DOHH2 (cell line): ENCODE measurements around the gene ZNF654.

Experiments used
- H3F3A ChIP-seq: fragments of 200-600 bp; sonication (generic), shearing (Covaris generic); 2 replicates; pipeline ENCODE4 v1.6.0; 2016; ENCODE audit warnings: antibody characterized with exemption, mild to moderate bottlenecking; ENCODE audit not compliant: control insufficient read depth, insufficient read depth
- H3K27ac ChIP-seq: fragments of 200-600 bp; sonication (generic); 2 replicates; pipeline ENCODE4 v1.5.1; 2014; ENCODE audit warnings: low read depth, mild to moderate bottlenecking, low read length, moderate library complexity
- H3K27me3 ChIP-seq: fragments of 200-600 bp; sonication (generic); 2 replicates; pipeline ENCODE4 v1.6.1; 2014; ENCODE audit warnings: mild to moderate bottlenecking, low read length, mixed read lengths; ENCODE audit not compliant: control insufficient read depth
- H3K36me3 ChIP-seq: fragments of 200-600 bp; sonication (generic); 2 replicates; pipeline ENCODE4 v1.6.1; 2014; ENCODE audit warnings: mild to moderate bottlenecking, low read length, moderate library complexity, mixed read lengths; ENCODE audit not compliant: control insufficient read depth
- H3K4me1 ChIP-seq: fragments of 200-600 bp; sonication (generic); 2 replicates; pipeline ENCODE4 v1.6.1; 2014; ENCODE audit warnings: mild to moderate bottlenecking, low read length, mixed read lengths; ENCODE audit not compliant: control insufficient read depth
- H3K4me2 ChIP-seq: fragments of 200-600 bp; sonication (generic); 2 replicates; pipeline ENCODE4 v1.6.0; 2014; ENCODE audit warnings: mild to moderate bottlenecking, low read length, moderate library complexity
- H3K4me3 ChIP-seq: fragments of 200-600 bp; sonication (generic); 2 replicates; pipeline ENCODE4 v1.5.1; 2014; ENCODE audit warnings: mild to moderate bottlenecking, low read length, mixed read lengths
- H3K79me2 ChIP-seq: fragments of 200-600 bp; sonication (generic); 2 replicates; pipeline ENCODE4 v1.6.1; 2014; ENCODE audit warnings: mild to moderate bottlenecking, low read length, mixed read lengths; ENCODE audit not compliant: control insufficient read depth
- H3K9me2 ChIP-seq: fragments of 200-600 bp; sonication (generic); replicated peaks from 2 replicates; pipeline ENCODE4 v1.6.1; 2014; ENCODE audit warnings: mild to moderate bottlenecking, low read length, mixed read lengths; ENCODE audit not compliant: control insufficient read depth
- H3K9me3 ChIP-seq: fragments of 200-600 bp; sonication (generic); 2 replicates; pipeline ENCODE4 v1.6.1; 2014; ENCODE audit warnings: antibody characterized with exemption, low read length, mixed read lengths; ENCODE audit not compliant: control insufficient read depth, insufficient read depth
- H4K20me1 ChIP-seq: fragments of 200-600 bp; sonication (generic); 2 replicates; pipeline ENCODE4 v1.6.0; 2014; ENCODE audit warnings: low read depth, mild to moderate bottlenecking, antibody characterized with exemption, low read length, moderate library complexity; ENCODE audit not compliant: control insufficient read depth, insufficient read depth
- CTCF ChIP-seq: fragments of 200-600 bp; sonication (generic); IDR thresholded peaks from one replicate; pipeline ENCODE4 v1.5.1; 2014; ENCODE audit warnings: antibody characterized with exemption, mild to moderate bottlenecking, low read depth, low read length; ENCODE audit not compliant: poor library complexity, severe bottlenecking
- EZH2phosphoT487 ChIP-seq: fragments of 200-600 bp; sonication (generic); IDR thresholded peaks from 2 replicates; pipeline ENCODE4 v1.6.1; 2017; ENCODE audit warnings: borderline replicate concordance, mild to moderate bottlenecking, antibody characterized with exemption, low read length, moderate library complexity, mixed read lengths

ZNF654 gene

DNA sequence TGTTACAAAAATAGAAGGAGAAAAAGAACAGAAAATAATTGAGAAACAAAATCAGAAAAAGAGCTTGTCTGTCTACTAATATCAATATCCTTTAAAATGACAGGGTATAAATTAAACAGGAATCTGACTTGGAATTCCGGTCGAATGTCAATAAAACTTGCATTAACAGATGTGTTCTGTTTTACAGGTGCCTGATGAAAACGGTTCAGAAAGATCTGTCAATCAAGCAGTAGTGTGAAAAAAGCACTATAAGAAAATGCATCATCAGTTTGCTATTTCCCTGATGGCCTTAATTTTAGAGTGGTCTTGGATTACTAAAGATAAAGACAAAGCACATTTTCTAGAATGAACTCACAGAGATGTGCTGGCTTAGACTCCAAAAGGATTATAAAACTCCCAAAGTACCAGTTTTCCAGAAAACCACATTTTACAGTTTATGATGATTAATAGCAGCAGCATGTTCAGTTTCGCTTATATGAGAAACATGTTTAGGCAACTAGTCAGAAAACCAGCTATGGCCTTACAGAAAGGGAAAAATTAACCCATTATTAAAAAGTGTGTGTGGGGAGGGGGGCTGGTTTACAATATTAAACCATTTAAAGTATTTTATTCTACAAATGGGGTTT lies 82.5 kb downstream of the ZNF654 start:
- TF ChIP-seq CTCF (no peak), EZH2phosphoT487 (no peak)
- no peaks in the 10 kb centered on the region for H3K9me2 ChIP-seq
- H3K36me3 ChIP-seq, result peaks cover 54% of the 10 kb centered on the region
- H3K27ac ChIP-seq, result no peak overlapping the region
- H3K79me2 ChIP-seq, result peaks cover 10% of the 10 kb centered on the region
- no peaks in the 10 kb centered on the region for H3K4me1 ChIP-seq
- H4K20me1 ChIP-seq, result no peaks in the 10 kb centered on the region
- no peak overlapping the region for H3K4me2 ChIP-seq
- H3F3A ChIP-seq, result 0 out of 2 replicates have a peak, but pooled peaks cover 3% of the 10 kb centered on the region
- H3K4me3 ChIP-seq, result no peak overlapping the region
- no peaks in the 10 kb centered on the region for H3K9me3 ChIP-seq
- no peaks in the 10 kb centered on the region for H3K27me3 ChIP-seq

GRCh38 chr3:88142094-88142624 lies 83.1 kb downstream of the ZNF654 start:
- Histone ChIP-seq H3K9me3 (no peaks in the 10 kb centered on the region), H3K27me3 (no peaks in the 10 kb centered on the region), H4K20me1 (no peaks in the 10 kb centered on the region), H3K4me3 (no peak overlapping the region), H3K4me1 (no peaks in the 10 kb centered on the region), H3K27ac (no peak overlapping the region), H3F3A (0 out of 2 replicates have a peak, but pooled peaks cover 3% of the 10 kb centered on the region), H3K36me3 (peaks cover 49% of the 10 kb centered on the region), H3K4me2 (no peak overlapping the region), H3K9me2 (no peaks in the 10 kb centered on the region), H3K79me2 (peaks cover 16% of the 10 kb centered on the region)
- TF ChIP-seq CTCF (no peak), EZH2phosphoT487 (no peak)

- H3F3A ChIP-seq, result 0 out of 2 replicates have a peak, but pooled peaks cover 3% of the 10 kb centered on the region
- peaks cover 64% of the 10 kb centered on the region for H3K79me2 ChIP-seq
- peaks cover 5% of the 10 kb centered on the region; the same call in 1 of the 2 replicates for H4K20me1 ChIP-seq
- H3K27ac ChIP-seq, result no peak overlapping the region
- no peaks in the 10 kb centered on the region for H3K9me3 ChIP-seq
- no peak overlapping the region for H3K4me3 ChIP-seq
- no peaks in the 10 kb centered on the region for H3K27me3 ChIP-seq
- peaks cover 13% of the 10 kb centered on the region for H3K36me3 ChIP-seq
- TF ChIP-seq CTCF (no peak), EZH2phosphoT487 (no peak)
- no peaks in the 10 kb centered on the region for H3K9me2 ChIP-seq
- H3K4me1 ChIP-seq, result peaks cover 22% of the 10 kb centered on the region
- no peak overlapping the region for H3K4me2 ChIP-seq
Measured at GRCh38 chr3:88147261-88147660, 88.2 kb downstream of the ZNF654 start.
